Measurements from ENCODE around the gene MYRIP.

GRCh38 chr3:39811561-39811960 lies 2.2 kb downstream of the MYRIP start:
- TF ChIP-seq CTCF (IDR thresholded peaks at IDR 0.05 in 2 of 3, conservative IDR thresholded peaks at IDR 0.05 in 1 of 3; ENCODE audit: borderline replicate concordance in 1 of 3, insufficient read depth in 1 of 3, low read depth in 2 of 3, low read length in 2 of 3) = no peak
- TF ChIP-seq EZH2 (IDR thresholded peaks at IDR 0.05) = no peak
- no peak for TF ChIP-seq POLR2A (IDR thresholded peaks at IDR 0.05; ENCODE audit: borderline replicate concordance, extremely low read depth, insufficient read depth, insufficient read length)
- TF ChIP-seq EGR1 (IDR thresholded peaks at IDR 0.05; ENCODE audit: low read depth) = no peak
- TF ChIP-seq EZH2phosphoT487 (IDR thresholded peaks at IDR 0.05; ENCODE audit: borderline replicate concordance) = no peak
- no peak for TF ChIP-seq POLR2AphosphoS5 (IDR thresholded peaks at IDR 0.05; ENCODE audit: low read depth, low read length)
- TF ChIP-seq SIN3A (IDR thresholded peaks at IDR 0.05; ENCODE audit: low read depth) = no peak
- TF ChIP-seq RAD21 (IDR thresholded peaks at IDR 0.05; ENCODE audit: low read depth) = no peak
- TF ChIP-seq SP1 (IDR thresholded peaks at IDR 0.05; ENCODE audit: low read depth) = no peak
- TF ChIP-seq SRF (IDR thresholded peaks at IDR 0.05; ENCODE audit: low read depth) = no peak

Data from HCT116 (cell line).